ENCODE data around the gene BCS1L.

BCS1L gene

GRCh38 chr2:218662827-218663226, 3.3 kb downstream of the BCS1L start:
- no peak overlapping the region for H3K27ac ChIP-seq
- in situ Hi-C loops (cut with HindIII; ENCODE audit: low pct_ligation_motif_present, low sequenced_read_pairs) = no loop called here
- H3K27me3 ChIP-seq (replicated peaks) = no peaks in the 10 kb centered on the region
- no peak for DNase-seq
- peaks cover 63% of the 10 kb centered on the region for H3K36me3 ChIP-seq (replicated peaks)
- no peak for TF ChIP-seq CTCF (IDR thresholded peaks at IDR 0.05; ENCODE audit: low read depth, low read length, missing control alignments)
- H3K4me3 ChIP-seq (ENCODE audit: low read depth, low read length) = no peak overlapping the region

- Histone ChIP-seq H3K27me3 (replicated peaks) (no peaks in the 10 kb centered on the region), H3K27ac (no peak overlapping the region), H3K36me3 (replicated peaks) (peaks cover 68% of the 10 kb centered on the region), H3K4me3 (ENCODE audit: low read depth, low read length) (no peak overlapping the region)
- no peak for TF ChIP-seq CTCF (IDR thresholded peaks at IDR 0.05; ENCODE audit: low read depth, low read length, missing control alignments)
- in situ Hi-C loops (cut with HindIII; ENCODE audit: low pct_ligation_motif_present, low sequenced_read_pairs) = no loop called here
- no peak for DNase-seq
Observed at GRCh38 chr2:218663901-218664300, 4.4 kb downstream of the BCS1L start.

- H3K36me3 ChIP-seq (replicated peaks) = peaks cover 68% of the 10 kb centered on the region
- in situ Hi-C loops (cut with HindIII; ENCODE audit: low pct_ligation_motif_present, low sequenced_read_pairs) = no loop called here
- H3K27me3 ChIP-seq (replicated peaks) = no peaks in the 10 kb centered on the region
Observed at GRCh38 chr2:218664653-218665052, 5.2 kb downstream of the BCS1L start.

GRCh38 chr2:218671097-218671653, 11.7 kb downstream of the BCS1L start:
- Histone ChIP-seq H3K27me3 (replicated peaks) (no peaks in the 10 kb centered on the region), H3K4me3 (ENCODE audit: low read depth, low read length) (peak overlapping the region; percentile 93), H3K36me3 (replicated peaks) (peaks cover 20% of the 10 kb centered on the region), H3K27ac (peak overlapping the region; percentile 96)
- in situ Hi-C loops (cut with HindIII; ENCODE audit: low pct_ligation_motif_present, low sequenced_read_pairs) = no loop called here
- TF ChIP-seq CTCF (IDR thresholded peaks at IDR 0.05; ENCODE audit: low read depth, low read length, missing control alignments) = no peak
- DNase-seq = no peak

More at GRCh38 chr2:218664653-218665052, 5.2 kb downstream of the BCS1L start:
- TF ChIP-seq CTCF (IDR thresholded peaks at IDR 0.05; ENCODE audit: low read depth, low read length, missing control alignments) = no peak
- no peak for DNase-seq
- H3K4me3 ChIP-seq (ENCODE audit: low read depth, low read length) = no peak overlapping the region
- H3K27ac ChIP-seq = no peak overlapping the region

- Histone ChIP-seq H3K36me3 (replicated peaks) (peaks cover 16% of the 10 kb centered on the region), H3K4me3 (ENCODE audit: low read depth, low read length) (peak within 1 kb of the TSS; percentile 93), H3K27ac (peak within 1 kb of the TSS; percentile 96), H3K27me3 (replicated peaks) (no peaks in the 10 kb centered on the region)
- no peak for TF ChIP-seq CTCF (IDR thresholded peaks at IDR 0.05; ENCODE audit: low read depth, low read length, missing control alignments)
- DNase-seq = peak; percentile 89
- in situ Hi-C loops (cut with HindIII; ENCODE audit: low pct_ligation_motif_present, low sequenced_read_pairs) = no loop called here
Observed at GRCh38 chr2:218671654-218672566, 12.4 kb downstream of the BCS1L start, which contains the start of the genes RNF25 and STK36. TSS of gene RNF25 (minus strand) at chr2:218672002. CDS start at chr2:218671970, 32 bp downstream. TSS of gene STK36 (plus strand) at chr2:218672086. CDS start at chr2:218672830, 744 bp downstream.
